DMS53 treated with DMSO at 0.1 percent for 48 hours (cell line): ENCODE results near the gene RNU2-1.
"Not testable (repeated sequence)": the region's sequence is repeated elsewhere in the genome, so short reads cannot be mapped to it uniquely, and the experiment has no call there.

Experiments used
- DNase-seq: peaks from one replicate; lab custom pipeline; 2025; ENCODE audit not compliant: unreplicated experiment; lab: John Stamatoyannopoulos, UW

Gene RNU2-1

DNA sequence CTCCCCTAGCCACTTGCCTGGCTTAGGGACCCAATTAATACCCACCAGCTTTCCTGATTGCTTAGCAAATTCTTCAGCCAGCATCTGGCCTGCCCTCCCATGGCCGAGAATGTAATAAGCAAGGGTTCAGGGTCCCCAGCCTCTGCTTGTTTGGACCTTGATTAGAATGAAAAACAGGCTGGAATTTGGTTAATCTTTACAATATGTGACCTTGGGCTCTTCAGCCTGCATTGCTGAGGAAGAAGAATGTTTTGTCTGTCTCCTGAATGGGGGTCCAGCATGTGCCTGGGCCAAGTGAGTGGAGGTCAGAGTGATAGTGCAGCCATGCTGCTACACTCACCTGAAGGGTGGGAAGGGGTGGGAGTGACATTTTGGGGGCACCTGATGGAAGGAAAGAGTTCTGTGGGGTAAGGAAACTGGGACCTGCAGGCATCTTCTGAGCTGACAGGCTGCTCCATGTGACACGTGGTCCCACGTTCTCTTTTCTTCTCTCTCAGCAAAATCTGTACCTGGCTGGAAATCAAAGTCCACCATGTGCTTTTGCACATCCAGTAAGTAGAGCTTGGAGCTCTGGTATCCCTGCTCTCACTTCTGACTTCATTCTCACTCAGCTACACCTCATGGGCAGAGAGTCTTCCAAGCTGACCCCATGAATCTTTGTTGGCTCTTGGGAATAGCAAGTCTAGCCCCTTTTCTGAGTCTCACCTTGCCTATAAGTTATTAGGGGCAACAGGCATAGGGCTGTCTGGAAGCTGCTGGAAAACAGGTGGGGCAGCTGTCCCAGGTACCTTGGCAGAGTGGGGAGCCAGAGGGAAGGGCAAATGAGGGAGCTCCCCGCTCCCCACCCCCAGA is 16.8 kb downstream of the RNU2-1 start:
- no peak for DNase-seq

DNA sequence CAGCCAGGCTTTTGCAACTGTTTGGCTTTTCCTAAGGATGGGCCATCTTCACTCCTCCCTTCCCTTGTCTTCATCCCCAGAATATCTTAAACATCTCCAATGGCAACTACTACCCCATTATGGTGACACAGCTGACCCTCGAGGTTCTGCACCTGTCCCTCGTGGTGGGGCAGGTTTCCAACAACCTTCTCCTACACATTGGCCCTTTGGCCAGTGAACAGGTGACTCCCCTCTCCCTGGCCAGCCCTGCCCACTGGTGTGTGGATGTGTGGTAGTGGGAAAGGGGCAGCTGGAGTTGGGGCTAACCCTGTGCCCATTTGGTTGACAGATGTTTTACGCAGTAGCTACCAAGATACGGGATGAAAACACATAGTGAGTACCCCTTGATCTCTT is 17.4 kb downstream of the RNU2-1 start:
- no peak for DNase-seq

DNA sequence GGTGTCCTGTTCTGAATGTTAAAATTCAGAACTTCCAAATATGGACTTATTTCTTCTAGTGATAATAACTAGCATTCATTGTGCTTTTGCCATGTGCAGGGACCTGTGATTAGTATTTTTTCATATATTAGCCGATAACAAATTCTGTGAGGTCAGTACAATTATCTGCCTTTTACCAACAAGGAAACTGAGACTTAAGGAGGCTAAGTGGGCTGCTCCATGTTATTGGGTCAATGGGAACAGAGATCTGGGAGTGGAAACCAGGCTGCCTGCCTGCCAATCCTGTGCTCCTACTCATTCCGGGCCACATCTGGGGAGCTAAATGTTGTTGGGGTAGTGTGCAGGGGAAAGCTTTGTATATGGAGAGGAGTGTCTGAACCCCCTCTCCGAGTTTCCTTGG is 18.4 kb downstream of the RNU2-1 start:
- no peak for DNase-seq

DNA sequence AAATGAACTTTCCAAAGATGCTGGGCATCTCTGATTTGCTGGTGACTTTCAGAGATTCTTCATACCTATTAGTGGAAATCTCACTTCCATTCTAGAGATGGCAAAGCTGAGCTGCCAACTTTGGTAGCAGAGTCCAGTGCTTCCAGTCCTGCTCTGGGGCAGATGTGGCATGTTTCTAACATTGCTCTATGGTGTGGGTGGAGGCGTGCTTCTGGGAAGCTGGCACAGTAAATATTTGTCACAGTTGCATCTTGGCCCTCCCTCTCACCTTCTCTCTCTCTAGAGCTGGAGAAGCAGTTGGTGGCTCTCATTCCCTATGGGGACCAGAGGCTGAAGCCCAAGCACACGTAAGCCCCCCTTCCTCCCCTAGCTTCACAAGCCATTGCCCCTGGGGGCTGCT is 20.2 kb downstream of the RNU2-1 start:
- no peak for DNase-seq

DNA sequence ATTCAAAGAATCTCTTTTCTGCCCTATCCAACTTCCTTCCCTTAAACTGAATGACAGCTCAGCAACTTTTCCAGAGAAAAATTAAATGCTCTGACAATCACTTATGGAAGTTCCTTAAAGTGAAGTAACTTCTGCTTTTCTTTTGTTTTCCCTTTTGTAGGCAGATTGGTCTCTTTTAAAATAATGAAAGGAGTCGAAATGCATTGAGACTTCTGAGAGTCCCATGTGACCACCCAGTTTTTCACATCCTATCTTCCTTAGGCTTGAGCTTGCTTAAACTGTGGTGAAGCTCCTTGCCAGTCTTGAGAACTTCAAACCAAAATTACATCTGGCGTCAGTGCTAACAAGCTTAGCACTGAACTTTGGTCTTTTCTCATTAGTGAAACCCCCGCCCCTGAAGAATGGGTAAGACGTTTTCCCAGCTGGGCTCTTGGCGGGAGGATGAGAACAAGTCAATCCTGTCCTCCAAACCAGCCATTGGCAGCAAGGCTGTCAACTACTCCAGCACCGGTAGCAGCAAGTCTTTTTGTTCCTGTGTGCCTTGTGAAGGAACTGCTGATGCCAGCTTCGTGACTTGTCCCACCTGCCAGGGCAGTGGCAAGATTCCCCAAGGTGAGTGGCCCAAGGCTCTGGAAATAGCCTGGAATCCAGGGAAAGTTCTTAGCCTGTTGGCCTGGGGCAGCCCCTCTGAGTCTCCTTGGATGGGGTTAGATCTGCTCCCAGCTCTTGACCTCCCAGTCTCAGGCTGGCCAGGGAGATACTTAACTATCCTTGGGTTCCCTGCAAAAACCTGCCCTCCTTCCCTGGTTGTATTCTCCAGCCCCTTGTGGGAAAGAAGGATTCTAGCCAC is 20.9 kb downstream of the RNU2-1 start:
- no peak for DNase-seq

DNA sequence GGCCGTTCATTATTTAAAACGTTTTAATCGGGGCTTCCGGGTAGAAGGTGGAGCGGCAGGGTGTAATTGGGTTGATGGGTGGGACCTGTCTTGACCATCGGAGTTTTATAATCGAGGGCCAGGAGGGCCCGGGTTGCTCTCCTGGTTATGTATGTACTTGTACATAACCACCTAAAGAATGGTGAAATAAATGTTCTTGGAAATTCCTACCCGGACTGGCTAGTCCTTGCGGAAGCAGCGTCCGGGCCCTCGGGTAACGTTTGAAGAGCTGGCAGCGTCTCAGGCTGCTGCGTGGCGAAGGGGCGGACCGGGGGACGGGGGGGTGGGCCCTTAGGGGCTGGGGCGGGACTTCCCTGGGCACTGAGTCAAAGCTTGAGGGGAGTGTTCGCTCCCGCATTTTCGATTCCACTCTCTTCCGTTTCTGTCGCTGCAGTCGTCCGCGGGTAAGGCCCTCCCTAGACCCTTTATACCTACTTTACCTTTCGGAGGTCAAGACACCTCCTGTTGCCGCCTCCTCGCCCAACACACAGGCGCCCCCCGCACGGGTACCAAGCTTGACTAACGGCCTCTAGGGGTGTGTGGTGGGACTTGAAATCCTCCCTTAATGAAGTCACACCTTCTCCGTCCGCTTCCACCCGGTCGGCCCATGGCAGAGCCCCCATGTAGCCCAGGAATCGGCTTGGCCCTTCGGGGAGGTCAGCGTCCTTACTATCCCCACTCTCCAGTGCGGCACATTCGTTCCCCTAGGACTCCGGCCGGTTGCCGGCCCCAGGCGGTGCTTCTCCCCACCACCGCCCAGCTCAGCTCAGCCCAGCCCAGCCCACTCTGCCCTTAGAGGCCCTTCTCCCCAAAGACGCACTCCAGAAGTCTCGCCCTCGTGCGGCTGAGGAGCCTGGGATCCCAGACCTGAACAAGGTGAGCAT is 22.0 kb downstream of the RNU2-1 start, which contains the start of gene TMEM106A:
Gene TMEM106A, plus strand, starts transcription at position 396 of the 923 bp plus-strand sequence. CDS start 1,167 bp downstream, outside the sequence.
- DNase-seq, result peak; percentile 78

DNA sequence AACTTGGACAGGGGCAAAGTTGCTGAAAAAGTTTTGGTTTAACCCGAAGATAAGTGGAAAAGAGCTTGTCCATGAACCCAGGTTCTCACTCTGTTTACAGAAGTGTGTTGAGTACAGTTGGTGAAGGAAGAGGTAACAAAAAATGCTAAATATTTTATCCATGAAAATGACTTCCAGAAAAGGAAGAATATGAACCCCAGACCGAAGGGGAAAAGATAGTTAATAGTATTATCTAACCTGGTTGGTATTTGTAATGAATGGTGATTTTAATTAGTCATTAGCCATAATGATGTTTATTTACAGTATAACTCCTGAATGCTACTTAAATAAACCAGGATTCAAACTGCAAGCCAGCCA is 22.7 kb downstream of the RNU2-1 start:
- no peak for DNase-seq

DNA sequence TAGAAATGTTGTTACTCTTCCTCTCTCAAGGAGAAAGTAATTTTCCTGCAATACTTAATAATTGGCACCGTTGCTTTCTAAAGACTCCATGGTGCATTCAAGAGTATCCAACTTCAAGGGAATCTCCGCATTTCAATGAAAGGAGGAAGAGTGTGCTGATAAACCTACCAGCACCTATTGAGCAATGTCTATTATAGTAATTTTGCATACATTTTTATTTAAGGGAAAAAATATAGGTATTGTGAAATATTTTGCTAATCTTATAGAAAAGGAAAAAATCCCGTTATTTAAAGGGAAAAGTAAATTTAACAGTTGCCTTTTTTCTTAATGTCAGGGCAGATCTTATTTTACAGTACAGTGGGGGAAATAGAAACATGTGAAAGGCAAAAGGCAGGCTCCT is 23.2 kb downstream of the RNU2-1 start:
- DNase-seq, result no peak

DNA sequence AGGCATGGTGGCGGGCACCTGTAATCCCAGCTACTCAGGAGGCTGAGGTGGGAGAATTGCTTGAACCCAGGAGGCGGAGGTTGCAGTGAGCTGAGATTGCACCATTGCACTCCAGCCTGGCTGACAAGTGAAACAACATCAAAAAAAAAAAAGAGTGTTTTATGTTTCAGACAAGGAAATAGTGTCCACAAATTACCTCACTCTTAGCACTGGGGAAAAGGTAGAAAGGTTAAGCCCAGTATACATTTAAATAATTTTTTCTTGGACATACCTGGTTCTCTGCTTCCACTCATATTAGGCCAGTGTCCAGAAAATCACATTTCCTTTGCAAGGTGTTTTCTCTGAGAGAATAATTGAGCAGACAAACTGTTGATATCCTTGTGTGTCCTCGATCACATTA is 30.8 kb downstream of the RNU2-1 start:
- not testable (repeated sequence) for DNase-seq

DNA sequence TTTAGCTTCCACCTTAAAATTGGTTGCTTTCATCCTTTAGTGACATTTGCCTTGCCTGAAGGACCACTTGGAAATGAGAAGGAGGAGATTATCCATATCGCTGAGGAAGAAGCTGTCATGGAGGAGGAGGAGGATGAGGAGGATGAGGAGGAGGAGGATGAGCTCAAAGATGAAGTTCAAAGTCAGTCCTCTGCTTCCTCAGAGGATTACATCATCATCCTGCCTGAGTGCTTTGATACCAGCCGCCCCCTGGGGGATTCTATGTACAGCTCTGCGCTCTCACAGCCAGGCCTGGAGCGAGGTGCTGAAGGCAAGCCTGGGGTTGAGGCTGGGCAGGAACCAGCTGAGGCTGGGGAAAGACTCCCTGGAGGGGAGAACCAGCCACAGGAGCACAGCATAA is 33.6 kb downstream of the RNU2-1 start:
- no peak for DNase-seq

DNA sequence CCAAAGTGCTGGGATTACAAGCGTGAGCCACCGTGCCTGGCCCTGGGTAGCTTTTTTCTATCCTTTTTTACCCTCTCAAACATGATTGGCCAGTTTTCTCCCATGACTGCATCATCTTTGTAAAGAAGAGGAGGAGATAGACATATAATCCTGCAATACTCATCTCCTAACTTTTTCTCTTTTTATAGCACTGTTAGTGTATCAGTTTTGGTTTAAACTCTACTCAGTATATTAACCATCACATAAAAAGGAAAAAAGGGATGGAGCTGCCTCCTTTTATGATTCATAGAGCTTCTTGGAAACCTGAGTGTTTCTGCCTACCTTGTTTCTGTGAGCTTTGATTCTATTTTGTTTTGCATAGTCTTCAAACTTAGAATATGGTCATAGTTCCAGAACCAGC is 34.1 kb downstream of the RNU2-1 start:
- no peak for DNase-seq

DNA sequence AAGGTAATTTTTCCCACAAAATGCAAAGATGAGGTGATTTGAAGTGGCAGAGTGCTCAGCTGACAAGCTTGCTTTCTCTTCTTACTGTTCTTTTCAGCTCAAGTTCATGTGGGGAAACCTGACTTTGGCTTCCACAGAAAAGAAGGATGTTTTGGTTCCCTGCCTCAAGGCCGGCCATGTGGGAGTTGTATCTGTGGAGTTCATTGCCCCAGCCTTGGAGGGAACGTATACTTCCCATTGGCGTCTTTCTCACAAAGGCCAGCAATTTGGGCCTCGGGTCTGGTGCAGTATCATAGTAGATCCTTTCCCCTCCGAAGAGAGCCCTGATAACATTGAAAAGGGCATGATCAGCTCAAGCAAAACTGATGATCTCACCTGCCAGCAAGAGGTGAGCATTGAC is 40.5 kb downstream of the RNU2-1 start:
- DNase-seq, result no peak

DNA sequence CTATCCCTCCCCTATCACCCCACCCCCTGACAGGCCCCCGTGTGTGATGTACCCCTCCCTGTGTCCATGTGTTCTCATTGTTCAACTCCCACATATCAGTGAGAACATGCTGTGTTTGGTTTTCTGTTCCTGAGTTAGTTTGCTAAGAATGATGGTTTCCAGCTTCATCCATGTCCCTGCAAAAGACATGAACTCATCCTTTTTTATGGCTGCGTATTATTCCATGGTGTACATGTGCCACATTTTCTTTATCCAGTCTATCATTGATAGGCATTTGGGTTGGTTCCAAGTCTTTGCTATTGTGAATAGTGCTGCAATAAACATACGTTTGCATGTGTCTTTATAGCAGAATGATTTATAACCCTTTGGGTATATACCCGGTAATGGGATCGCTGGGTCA is 47.1 kb downstream of the RNU2-1 start:
- not testable (repeated sequence) for DNase-seq

DNA sequence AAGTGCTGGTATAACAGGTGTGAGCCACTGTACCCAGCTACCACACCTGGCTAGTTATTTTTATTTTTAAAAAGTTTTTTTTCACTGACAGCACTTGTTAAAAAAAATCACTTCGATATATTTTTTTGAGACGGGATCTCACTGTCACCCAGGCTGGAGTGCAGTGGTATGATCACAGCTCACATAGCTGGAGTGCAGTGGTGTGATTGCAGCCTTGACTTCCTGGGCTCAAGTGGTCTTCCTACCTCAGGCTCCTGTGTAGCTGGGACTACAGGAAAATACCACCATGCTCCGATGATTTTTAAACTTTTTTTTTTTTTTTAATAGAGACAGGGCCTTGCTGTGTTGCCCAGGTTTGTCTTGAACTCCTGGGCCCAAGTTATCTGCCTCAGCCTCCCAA is 49.9 kb downstream of the RNU2-1 start:
- DNase-seq, result no peak
